ENCODE data around the gene LRMDA. TPM values are rescaled to one million over a fixed set of nuclear protein-coding genes. Genes with fewer than 3 reads are reported as not detected.

The LRMDA gene
- polyA plus RNA-seq, 3 donors, result 39.8 to 59.6 (median 56.4) TPM

DNA sequence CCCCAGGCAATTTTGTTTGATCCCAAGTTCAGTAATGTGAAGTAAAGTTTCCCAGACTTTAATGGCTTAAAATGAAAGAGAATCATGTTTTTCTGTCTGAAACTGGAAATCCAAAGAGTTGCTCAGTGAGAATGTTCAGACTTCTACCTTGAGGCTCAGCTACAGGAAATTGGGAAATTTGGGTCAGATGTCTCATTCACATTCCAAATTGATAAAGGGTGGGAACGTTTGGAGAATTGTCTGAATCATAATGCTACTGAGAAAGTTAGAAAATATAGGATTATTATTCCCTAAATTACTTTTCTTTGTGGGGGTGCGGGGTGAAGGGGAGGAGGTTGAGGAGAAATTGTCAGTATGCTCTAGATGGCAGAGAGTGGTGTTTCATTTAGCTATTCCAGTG lies 773.9 kb downstream of the LRMDA start:
- peaks cover under 1% of the 10 kb centered on the region for H3K4me1 Mint-ChIP-seq
- H3K27me3 ChIP-seq (ENCODE audit: control insufficient read depth in 2 of 2, insufficient read depth in 2 of 2, low read length in 2 of 2), result no peaks in the 10 kb centered on the region
- no peak for DNase-seq
- H2AFZ ChIP-seq (ENCODE audit: insufficient read depth, low read depth, low read length, poor library complexity, severe bottlenecking), result no peak overlapping the region
- H3K9me3 Mint-ChIP-seq, result peaks cover 0 to 1% (median 0%) of the 10 kb centered on the region in 7 donors
- no peak overlapping the region for H3K27ac ChIP-seq (ENCODE audit: low read depth in 1 of 2, low read length in 2 of 2)
- H3K4me3 Mint-ChIP-seq, result no peak overlapping the region
- H3K9me3 ChIP-seq (replicated peaks in 1 of 2; ENCODE audit: control insufficient read depth in 1 of 2, insufficient read depth in 1 of 2, low read length in 2 of 2), result no peaks in the 10 kb centered on the region
- H3K4me3 ChIP-seq (replicated peaks in 1 of 3; ENCODE audit: low read depth in 2 of 3, low read length in 3 of 3), result no peak overlapping the region
- H3K36me3 Mint-ChIP-seq, result peaks cover 0 to 2% of the 10 kb centered on the region in 2 donors
- H3K27me3 Mint-ChIP-seq (ENCODE audit: low read depth in 3 of 3), result peaks cover 0 to 2% (median 2%) of the 10 kb centered on the region in 3 donors
- no peaks in the 10 kb centered on the region for H3K79me2 ChIP-seq (ENCODE audit: insufficient read depth, low read length)
- no peak overlapping the region for H3K4me2 ChIP-seq (replicated peaks; ENCODE audit: extremely low read depth, low read length, poor library complexity, severe bottlenecking)
- no peak overlapping the region for H3K9ac ChIP-seq (ENCODE audit: insufficient read depth, low read length, poor library complexity, severe bottlenecking)
- H3K36me3 ChIP-seq (replicated peaks in 1 of 2; ENCODE audit: control insufficient read depth in 1 of 2, insufficient read depth in 2 of 2, low read length in 2 of 2), result no peaks in the 10 kb centered on the region
- no peaks in the 10 kb centered on the region for H4K20me1 ChIP-seq (ENCODE audit: insufficient read depth, low read length)
- TF ChIP-seq, protein P1, sequence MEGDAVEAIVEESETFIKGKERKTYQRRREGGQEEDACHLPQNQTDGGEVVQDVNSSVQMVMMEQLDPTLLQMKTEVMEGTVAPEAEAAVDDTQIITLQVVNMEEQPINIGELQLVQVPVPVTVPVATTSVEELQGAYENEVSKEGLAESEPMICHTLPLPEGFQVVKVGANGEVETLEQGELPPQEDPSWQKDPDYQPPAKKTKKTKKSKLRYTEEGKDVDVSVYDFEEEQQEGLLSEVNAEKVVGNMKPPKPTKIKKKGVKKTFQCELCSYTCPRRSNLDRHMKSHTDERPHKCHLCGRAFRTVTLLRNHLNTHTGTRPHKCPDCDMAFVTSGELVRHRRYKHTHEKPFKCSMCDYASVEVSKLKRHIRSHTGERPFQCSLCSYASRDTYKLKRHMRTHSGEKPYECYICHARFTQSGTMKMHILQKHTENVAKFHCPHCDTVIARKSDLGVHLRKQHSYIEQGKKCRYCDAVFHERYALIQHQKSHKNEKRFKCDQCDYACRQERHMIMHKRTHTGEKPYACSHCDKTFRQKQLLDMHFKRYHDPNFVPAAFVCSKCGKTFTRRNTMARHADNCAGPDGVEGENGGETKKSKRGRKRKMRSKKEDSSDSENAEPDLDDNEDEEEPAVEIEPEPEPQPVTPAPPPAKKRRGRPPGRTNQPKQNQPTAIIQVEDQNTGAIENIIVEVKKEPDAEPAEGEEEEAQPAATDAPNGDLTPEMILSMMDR (IDR thresholded peaks at IDR 0.05), result no peak
- intact Hi-C loops (cut with micrococcal nuclease), result no loop called here
- H3K27ac Mint-ChIP-seq, result no peak overlapping the region
- WGBS (ENCODE audit: insufficient coverage), result 80% methylated on average over 1 of the region's 2 CpGs
- H3K4me1 ChIP-seq (ENCODE audit: control insufficient read depth in 1 of 2, insufficient read depth in 2 of 2, low read length in 2 of 2), result no peaks in the 10 kb centered on the region

DNA sequence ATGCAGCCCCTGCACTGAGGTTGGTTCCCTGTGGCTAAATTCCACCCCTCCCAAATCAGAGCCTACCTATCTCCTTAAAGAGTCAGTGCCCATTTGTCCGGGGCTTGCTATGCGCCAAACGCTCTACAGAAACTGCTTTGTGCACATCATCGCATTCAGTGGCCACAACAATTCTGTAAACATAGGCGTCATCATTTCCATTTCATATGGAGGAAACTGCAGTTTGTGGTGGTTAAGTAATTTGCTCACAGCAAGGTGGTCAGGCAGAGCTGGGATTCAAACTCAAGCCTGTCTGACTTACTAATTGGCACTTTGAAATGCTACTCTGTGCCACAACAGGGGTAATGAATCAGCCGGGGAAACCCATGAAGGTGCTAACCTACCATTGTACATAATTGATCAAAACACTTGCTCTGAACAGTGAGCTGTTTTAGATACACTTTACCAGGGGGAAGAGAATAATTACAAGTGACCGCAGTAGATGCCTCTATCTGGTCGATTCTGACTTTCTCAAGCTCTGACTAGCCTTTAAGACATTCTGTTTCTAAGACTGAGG lies 775.5 kb downstream of the LRMDA start:
- Histone ChIP-seq H3K4me2 (replicated peaks; ENCODE audit: extremely low read depth, low read length, poor library complexity, severe bottlenecking) (no peak overlapping the region), H4K20me1 (ENCODE audit: insufficient read depth, low read length) (no peaks in the 10 kb centered on the region), H3K9ac (ENCODE audit: insufficient read depth, low read length, poor library complexity, severe bottlenecking) (no peak overlapping the region), H2AFZ (ENCODE audit: insufficient read depth, low read depth, low read length, poor library complexity, severe bottlenecking) (no peak overlapping the region), H3K27me3 (ENCODE audit: control insufficient read depth in 2 of 2, insufficient read depth in 2 of 2, low read length in 2 of 2) (no peaks in the 10 kb centered on the region), H3K9me3 (replicated peaks in 1 of 2; ENCODE audit: control insufficient read depth in 1 of 2, insufficient read depth in 1 of 2, low read length in 2 of 2) (no peaks in the 10 kb centered on the region), H3K36me3 (replicated peaks in 1 of 2; ENCODE audit: control insufficient read depth in 1 of 2, insufficient read depth in 2 of 2, low read length in 2 of 2) (no peaks in the 10 kb centered on the region), H3K4me1 (ENCODE audit: control insufficient read depth in 1 of 2, insufficient read depth in 2 of 2, low read length in 2 of 2) (no peaks in the 10 kb centered on the region), H3K79me2 (ENCODE audit: insufficient read depth, low read length) (no peaks in the 10 kb centered on the region), H3K4me3 (replicated peaks in 1 of 3; ENCODE audit: low read depth in 2 of 3, low read length in 3 of 3) (no peak overlapping the region), H3K27ac (ENCODE audit: low read depth in 1 of 2, low read length in 2 of 2) (no peak overlapping the region)
- TF ChIP-seq, protein P1 (IDR thresholded peaks at IDR 0.05), result no peak
- intact Hi-C loops (cut with micrococcal nuclease), result no loop called here
- Mint-ChIP-seq H3K9me3 (peaks cover 0 to 1% (median 0%) of the 10 kb centered on the region in 7 donors), H3K4me1 (peaks cover 2% of the 10 kb centered on the region), H3K36me3 (peaks cover 0 to 2% of the 10 kb centered on the region in 2 donors), H3K27ac (peak overlapping the region in 4 of 7 donors; percentile 17 to 73 (median 43)), H3K4me3 (no peak overlapping the region), H3K27me3 (ENCODE audit: low read depth in 3 of 3) (peaks cover 0 to 2% (median 0%) of the 10 kb centered on the region in 3 donors)
- 94% methylated on average over 5 of the region's 8 CpGs for WGBS (ENCODE audit: insufficient coverage)
- DNase-seq, result no peak

All from CD14-positive monocyte (primary cell).